ENCODE measurements around the gene BAG5. TPM values are rescaled to one million over a fixed set of nuclear protein-coding genes. Genes with fewer than 3 reads are reported as not detected.

BAG5 gene
- total and polyA plus RNA-seq, 2 of the 8 experiments (the other 6 are each of a cell fraction or from before 2014, with no cell fraction given) = 7.4 to 29.5 TPM

DNA sequence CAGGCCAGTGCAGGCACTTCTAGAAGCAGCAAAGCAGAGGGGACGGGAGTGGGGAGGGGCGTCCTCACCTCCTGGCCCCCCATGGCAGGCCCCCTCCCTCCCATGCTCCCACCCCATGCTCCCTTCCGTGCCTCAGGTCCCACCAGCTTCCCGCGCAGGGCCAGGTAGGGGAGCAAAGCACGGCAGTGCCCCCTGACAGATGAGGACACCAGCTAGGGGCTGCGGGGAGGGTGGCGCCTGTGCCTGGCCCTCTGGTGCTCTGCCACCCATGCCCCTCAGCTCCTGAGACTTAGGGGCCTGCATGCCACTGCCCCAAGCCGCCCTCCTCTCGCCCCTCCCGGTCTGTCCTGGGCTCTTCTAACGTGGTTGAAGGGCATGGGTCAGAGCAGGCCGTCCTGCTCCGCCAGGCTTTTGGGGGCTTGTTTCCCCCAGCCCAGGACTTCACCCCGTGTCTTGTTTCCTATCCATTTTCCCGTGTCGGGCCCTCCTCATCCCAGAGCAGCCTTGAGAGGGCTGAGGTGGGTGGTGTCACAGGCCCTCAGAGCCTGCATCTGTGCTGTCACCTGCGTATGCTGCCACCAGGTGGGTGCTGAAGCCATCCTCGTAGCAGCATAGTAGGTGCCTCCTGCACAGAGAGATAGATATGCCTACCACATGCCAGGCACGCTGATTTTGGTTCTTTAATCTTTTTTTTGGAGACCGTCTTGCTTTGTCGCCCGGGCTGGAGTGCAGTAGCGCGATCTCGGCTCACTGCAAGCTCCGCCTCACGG lies 23.2 kb downstream of the BAG5 start:
- 0 out of 2 replicates have a peak overlapping the region, but pooled peaks have one; percentile 68 for H4K8ac ChIP-seq (ENCODE audit: extremely low read depth, insufficient read depth, low read length)
- no peak overlapping the region for H4K5ac ChIP-seq (ENCODE audit: insufficient read length, low read depth, low read length)
- 86% methylated on average over 26 of the region's 28 CpGs; no CpG with 5 or more reads in 1 of the 2 experiments for WGBS, 2 experiments (ENCODE audit: extremely low coverage in 1 of 2, insufficient coverage in 1 of 2, insufficient read length in 1 of 2, insufficient replicate concordance in 2 of 2, low coverage in 1 of 2, low lambda C conversion rate in 2 of 2, missing lambda C conversion rate in 1 of 2)
- no peak for DNase-seq (ENCODE audit: low read depth in 1 of 2, low spot score in 2 of 2)
- H3K23me2 ChIP-seq (ENCODE audit: low read depth, low read length) = no peaks in the 10 kb centered on the region
- H3K4me2 ChIP-seq (ENCODE audit: insufficient read depth in 1 of 2, low read depth in 2 of 2, low read length in 2 of 2) = no peak overlapping the region
- no peaks in the 10 kb centered on the region for H3K79me2 ChIP-seq (ENCODE audit: control insufficient read depth in 1 of 2, insufficient read depth in 2 of 2, low read length in 2 of 2)
- no peak overlapping the region for H2BK15ac ChIP-seq (ENCODE audit: low read length)
- H3K4ac ChIP-seq (replicated peaks; ENCODE audit: insufficient read length, low read depth, low read length) = no peak overlapping the region
- H4K20me1 ChIP-seq (replicated peaks in 1 of 2; ENCODE audit: control insufficient read depth in 1 of 2, insufficient read depth in 2 of 2, low read length in 2 of 2) = peaks cover 0 to 18% of the 10 kb centered on the region in 2 experiments
- H3K4me3 ChIP-seq (ENCODE audit: extremely low read depth in 1 of 4, insufficient read depth in 2 of 4, low read depth in 3 of 4, low read length in 4 of 4) = no peak overlapping the region
- H3K56ac ChIP-seq (replicated peaks; ENCODE audit: insufficient read length, low read depth, low read length) = no peak overlapping the region
- H3K9ac ChIP-seq (replicated peaks in 1 of 4; ENCODE audit: extremely low read depth in 1 of 4, low read depth in 3 of 4, low read length in 3 of 4) = no peak overlapping the region
- no peak overlapping the region for H3K27ac ChIP-seq (ENCODE audit: low read depth, low read length)
- H2BK12ac ChIP-seq (ENCODE audit: low read depth, low read length) = 0 out of 2 replicates have a peak overlapping the region, but pooled peaks have one; percentile 39
- H3K27me3 ChIP-seq (replicated peaks in 1 of 4; ENCODE audit: control insufficient read depth in 3 of 4, extremely low read depth in 1 of 4, insufficient read depth in 3 of 4, low read length in 3 of 4) = no peaks in the 10 kb centered on the region; a peak in 2 of 7 replicates
- H4K91ac ChIP-seq (replicated peaks; ENCODE audit: insufficient read length, low read length) = no peak overlapping the region
- H2BK5ac ChIP-seq (ENCODE audit: low read depth, low read length) = no peak overlapping the region
- H3K23ac ChIP-seq (ENCODE audit: insufficient read length) = no peak overlapping the region
- H3K4me1 ChIP-seq (replicated peaks in 1 of 4; ENCODE audit: control insufficient read depth in 3 of 4, insufficient read depth in 4 of 4, low read length in 3 of 4) = peaks cover 0 to 31% (median 28%) of the 10 kb centered on the region in 4 experiments; a peak in 6 of 7 replicates
- H3K14ac ChIP-seq (ENCODE audit: insufficient read length) = no peak overlapping the region
- H2AK5ac ChIP-seq (ENCODE audit: low read depth, low read length) = no peak overlapping the region
- CTCF ChIA-PET (ENCODE audit: partially characterized antibody) = interaction anchor here (0.9 to 28.8 kb wide), 6 partner anchors 8 to 30 kb away, joined by 3 to 921 read pairs (median 6); partner anchors contain the start of genes CKB and TRMT61A
- peaks cover 0 to 11% (median 0%) of the 10 kb centered on the region in 4 experiments; a peak in 1 of 8 replicates for H3K36me3 ChIP-seq (ENCODE audit: control insufficient read depth in 2 of 4, insufficient read depth in 4 of 4, low read length in 3 of 4)
- no peak overlapping the region for H2BK20ac ChIP-seq (ENCODE audit: low read length)
- no peak overlapping the region for H2AFZ ChIP-seq (ENCODE audit: low read length)
- FAIRE-seq = no peak
- no peaks in the 10 kb centered on the region for H3K9me3 ChIP-seq (ENCODE audit: insufficient read depth in 2 of 2, low read depth in 1 of 2, low read length in 1 of 2)
- H3K79me1 ChIP-seq (ENCODE audit: low read depth, low read length) = no peaks in the 10 kb centered on the region
- no peak overlapping the region for H2BK120ac ChIP-seq (replicated peaks; ENCODE audit: low read depth, low read length)
- POLR2A ChIA-PET (ENCODE audit: partially characterized antibody) = interaction anchor here (0.8 to 29.8 kb wide), 9 partner anchors 8 to 66 kb away, joined by 3 to 844 read pairs (median 3); partner anchors contain the start of genes BAG5, CKB and TRMT61A
- no peak overlapping the region for H3K18ac ChIP-seq (ENCODE audit: extremely low read depth, low read length)
- TF ChIP-seq CHD1 (IDR thresholded peaks at IDR 0.05; ENCODE audit: low read depth, low read length) (no peak), POLR2AphosphoS5 (IDR thresholded peaks at IDR 0.05; ENCODE audit: low read depth, low read length) (no peak), SP1 (IDR thresholded peaks at IDR 0.05; ENCODE audit: low read depth, low read length) (no peak), SUZ12 (IDR thresholded peaks at IDR 0.05; ENCODE audit: low read length) (no peak), KDM5A (IDR thresholded peaks at IDR 0.05; ENCODE audit: low read length) (no peak), SP2 (IDR thresholded peaks at IDR 0.05; ENCODE audit: low read length) (no peak), SIN3A (conservative IDR thresholded peaks at IDR 0.05 in 1 of 2, IDR thresholded peaks at IDR 0.05 in 1 of 2; ENCODE audit: low read depth in 1 of 2, low read length in 2 of 2) (no peak), SIX5 (IDR thresholded peaks at IDR 0.05; ENCODE audit: low read depth, low read length) (no peak), CTBP2 (IDR thresholded peaks at IDR 0.05; ENCODE audit: borderline replicate concordance, insufficient read depth, insufficient read length, low read length) (no peak), HDAC6 (IDR thresholded peaks at IDR 0.05; ENCODE audit: low read depth, low read length) (no peak), MAFK (IDR thresholded peaks at IDR 0.05; ENCODE audit: low read depth, low read length) (no peak), SIRT6 (IDR thresholded peaks at IDR 0.05; ENCODE audit: low read length) (no peak), BRCA1 (IDR thresholded peaks at IDR 0.05; ENCODE audit: low read depth, low read length) (no peak)

Measured in H1 (cell line).